ENCODE data around the gene P2RY4. TPM values are rescaled to one million over a fixed set of nuclear protein-coding genes. Genes with fewer than 3 reads are reported as not detected.
"Not testable (repeated sequence)": the region's sequence is repeated elsewhere in the genome, so short reads cannot be mapped to it uniquely, and the experiment has no call there.

P2RY4 gene
- total RNA-seq, 4 donors from 2014 or later = 2.2 to 7.0 (median 4.3) TPM

DNA sequence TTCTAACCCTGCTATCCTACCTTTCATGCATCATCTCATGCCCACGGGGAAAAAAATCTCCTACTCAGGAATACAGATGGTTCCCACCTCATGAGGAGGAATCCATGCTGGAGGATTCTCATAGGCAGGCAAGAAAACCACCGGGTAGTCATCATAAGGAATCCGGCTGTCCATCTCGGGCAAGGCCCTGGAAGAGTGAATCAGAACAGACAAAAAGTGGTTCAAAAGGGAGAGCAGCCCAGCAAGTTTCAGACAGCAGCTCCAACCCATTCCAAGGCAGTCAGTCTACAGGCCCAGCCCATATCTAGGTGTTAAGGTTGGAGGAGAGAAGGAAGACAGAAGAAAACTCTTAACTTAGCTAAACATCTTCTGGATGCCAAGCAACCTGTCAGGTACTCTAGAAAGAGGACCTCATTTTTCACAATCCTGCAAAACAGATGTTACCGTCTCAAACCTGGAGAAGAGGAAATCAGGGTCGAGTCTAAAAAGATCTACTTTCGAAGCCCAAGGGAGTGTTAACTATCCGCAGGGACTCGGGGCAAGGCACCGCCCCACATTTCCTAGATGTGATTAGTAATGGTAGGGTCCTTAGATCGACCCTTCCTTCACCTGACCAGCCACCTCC lies 29.3 kb upstream of the P2RY4 start:
- WGBS = 45% methylated on average over 11 of the region's 11 CpGs
- Histone ChIP-seq H3K36me3 (peaks cover 13% of the 10 kb centered on the region), H3K4me3 (peak overlapping the region; percentile 58), H3K4me1 (peaks cover 15% of the 10 kb centered on the region), H3K27ac (no peak overlapping the region), H3K9me3 (no peaks in the 10 kb centered on the region), H3K27me3 (no peaks in the 10 kb centered on the region)
- TF ChIP-seq, protein P1, sequence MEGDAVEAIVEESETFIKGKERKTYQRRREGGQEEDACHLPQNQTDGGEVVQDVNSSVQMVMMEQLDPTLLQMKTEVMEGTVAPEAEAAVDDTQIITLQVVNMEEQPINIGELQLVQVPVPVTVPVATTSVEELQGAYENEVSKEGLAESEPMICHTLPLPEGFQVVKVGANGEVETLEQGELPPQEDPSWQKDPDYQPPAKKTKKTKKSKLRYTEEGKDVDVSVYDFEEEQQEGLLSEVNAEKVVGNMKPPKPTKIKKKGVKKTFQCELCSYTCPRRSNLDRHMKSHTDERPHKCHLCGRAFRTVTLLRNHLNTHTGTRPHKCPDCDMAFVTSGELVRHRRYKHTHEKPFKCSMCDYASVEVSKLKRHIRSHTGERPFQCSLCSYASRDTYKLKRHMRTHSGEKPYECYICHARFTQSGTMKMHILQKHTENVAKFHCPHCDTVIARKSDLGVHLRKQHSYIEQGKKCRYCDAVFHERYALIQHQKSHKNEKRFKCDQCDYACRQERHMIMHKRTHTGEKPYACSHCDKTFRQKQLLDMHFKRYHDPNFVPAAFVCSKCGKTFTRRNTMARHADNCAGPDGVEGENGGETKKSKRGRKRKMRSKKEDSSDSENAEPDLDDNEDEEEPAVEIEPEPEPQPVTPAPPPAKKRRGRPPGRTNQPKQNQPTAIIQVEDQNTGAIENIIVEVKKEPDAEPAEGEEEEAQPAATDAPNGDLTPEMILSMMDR (IDR thresholded peaks at IDR 0.05) = no peak
- TF ChIP-seq POLR2AphosphoS5 (IDR thresholded peaks at IDR 0.05) (no peak), POLR2A (IDR thresholded peaks at IDR 0.05) (no peak), EP300 (IDR thresholded peaks at IDR 0.05) (no peak)
- no peak for DNase-seq (ENCODE audit: low spot score in 2 of 2)

DNA sequence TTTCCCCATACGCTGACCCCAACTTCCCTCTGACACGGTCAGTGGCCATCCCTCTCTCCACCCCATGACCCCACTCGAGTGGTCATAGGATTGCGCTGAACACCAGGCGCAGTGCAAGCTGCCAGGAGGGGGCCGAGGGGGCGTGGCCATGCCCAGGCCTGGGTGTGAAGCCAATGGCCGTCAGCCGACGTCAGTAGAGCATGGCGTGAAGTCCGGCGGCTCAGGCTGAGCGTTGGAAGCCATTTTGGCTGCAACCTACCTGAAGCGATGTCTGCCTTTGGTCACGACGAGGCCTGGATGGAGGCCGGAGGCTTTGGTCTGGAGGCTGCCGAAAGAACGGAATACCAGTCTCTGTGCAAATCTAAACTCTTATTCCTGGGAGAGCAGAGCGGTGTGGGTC lies 21.9 kb upstream of the P2RY4 start, which contains the start of gene RAB41:
Gene RAB41, plus strand, starts transcription at position 222 of the 400 bp plus-strand sequence. Its CDS starts 46 bp downstream, at position 268.
- Histone ChIP-seq H3K4me1 (no peaks in the 10 kb centered on the region), H3K36me3 (peaks cover 9% of the 10 kb centered on the region), H3K27ac (no peak within 1 kb of the TSS), H3K27me3 (no peaks in the 10 kb centered on the region), H3K4me3 (no peak within 1 kb of the TSS), H3K9me3 (no peaks in the 10 kb centered on the region)
- no peak for DNase-seq (ENCODE audit: low spot score in 2 of 2)
- WGBS = 94% methylated on average over 21 of the region's 21 CpGs
- TF ChIP-seq POLR2A (IDR thresholded peaks at IDR 0.05) (no peak), EP300 (IDR thresholded peaks at IDR 0.05) (no peak), POLR2AphosphoS5 (IDR thresholded peaks at IDR 0.05) (no peak)
- TF ChIP-seq, protein P1 (IDR thresholded peaks at IDR 0.05) = no peak

DNA sequence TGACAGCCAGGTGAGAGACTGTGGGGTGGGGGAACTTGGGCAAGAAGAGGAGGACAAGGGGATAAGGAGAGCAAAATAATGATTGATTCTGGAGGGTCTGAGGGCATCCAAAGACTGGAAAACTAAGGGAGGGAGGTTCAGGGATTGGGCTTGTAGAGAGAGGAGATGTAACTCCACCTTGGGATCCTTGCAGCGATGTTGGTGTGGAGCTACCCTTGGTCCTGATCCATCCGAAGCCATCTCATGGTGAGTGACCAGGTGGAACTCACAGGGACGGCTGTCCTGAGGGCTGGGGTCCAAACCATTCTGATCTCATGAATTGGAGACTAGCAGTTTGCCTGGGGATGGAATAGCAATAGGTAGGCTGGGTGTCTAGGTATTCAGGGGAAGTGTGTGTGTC lies 20.6 kb upstream of the P2RY4 start:
- H3K36me3 ChIP-seq = peaks cover under 1% of the 10 kb centered on the region
- no peak overlapping the region for H3K27ac ChIP-seq
- TF ChIP-seq POLR2A (IDR thresholded peaks at IDR 0.05) = no peak
- TF ChIP-seq, protein P1 (IDR thresholded peaks at IDR 0.05) = no peak
- TF ChIP-seq EP300 (IDR thresholded peaks at IDR 0.05) = no peak
- TF ChIP-seq POLR2AphosphoS5 (IDR thresholded peaks at IDR 0.05) = no peak
- H3K4me3 ChIP-seq = no peak overlapping the region
- H3K4me1 ChIP-seq = no peaks in the 10 kb centered on the region
- WGBS = 76% methylated on average over 3 of the region's 3 CpGs
- H3K9me3 ChIP-seq = no peaks in the 10 kb centered on the region
- no peak for DNase-seq (ENCODE audit: low spot score in 2 of 2)
- H3K27me3 ChIP-seq = no peaks in the 10 kb centered on the region

DNA sequence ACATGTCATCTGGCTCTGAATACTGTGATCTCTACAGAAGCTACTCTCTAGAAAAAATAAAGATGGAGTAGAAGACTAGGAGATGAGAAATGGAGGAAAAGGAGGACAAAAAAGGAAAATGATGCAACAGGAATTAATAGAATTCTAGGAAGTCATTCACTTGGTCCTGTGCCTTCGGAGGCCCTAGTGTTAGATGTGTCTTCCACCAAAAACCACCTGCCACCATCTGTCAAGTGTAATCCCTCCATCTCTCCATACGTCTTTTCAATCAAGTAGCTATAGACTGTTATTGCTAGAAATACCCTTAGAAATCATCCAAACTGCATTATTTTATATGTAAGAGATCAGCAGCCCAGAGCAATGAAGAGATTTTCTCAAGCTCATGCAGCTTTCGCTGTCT lies 19.1 kb upstream of the P2RY4 start:
- DNase-seq (ENCODE audit: low spot score in 2 of 2) = no peak
- TF ChIP-seq POLR2A (IDR thresholded peaks at IDR 0.05) (no peak), POLR2AphosphoS5 (IDR thresholded peaks at IDR 0.05) (no peak), EP300 (IDR thresholded peaks at IDR 0.05) (no peak)
- TF ChIP-seq, protein P1 (IDR thresholded peaks at IDR 0.05) = no peak
- no peaks in the 10 kb centered on the region for H3K4me1 ChIP-seq
- no peaks in the 10 kb centered on the region for H3K9me3 ChIP-seq
- H3K36me3 ChIP-seq = no peaks in the 10 kb centered on the region
- no peak overlapping the region for H3K27ac ChIP-seq
- WGBS = 84% methylated on average over 3 of the region's 3 CpGs
- H3K4me3 ChIP-seq = no peak overlapping the region
- H3K27me3 ChIP-seq = no peaks in the 10 kb centered on the region

DNA sequence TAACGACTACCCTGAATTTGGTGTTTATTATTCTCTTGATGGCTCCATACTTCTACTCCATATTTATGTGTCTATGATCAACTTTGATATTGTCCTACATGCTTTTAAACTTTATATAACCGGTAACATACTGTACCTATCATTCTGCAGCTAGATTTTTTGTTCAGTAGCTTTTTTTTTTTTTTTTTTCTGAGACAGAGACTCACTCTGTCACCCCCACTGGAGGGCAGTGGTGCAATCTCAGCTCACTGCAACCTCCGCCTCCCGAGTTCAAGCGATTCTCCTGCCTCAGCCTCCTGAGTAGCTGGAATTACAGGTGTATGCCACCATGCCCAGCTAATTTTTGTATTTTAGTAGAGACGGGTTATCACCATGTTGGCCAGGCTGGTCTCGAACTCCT lies 14.0 kb upstream of the P2RY4 start:
- not testable (repeated sequence) for DNase-seq (ENCODE audit: low spot score in 2 of 2); H3K27me3 ChIP-seq; H3K36me3 ChIP-seq; H3K27ac ChIP-seq; H3K4me1 ChIP-seq; H3K4me3 ChIP-seq; H3K9me3 ChIP-seq
- 82% methylated on average over 7 of the region's 7 CpGs for WGBS

DNA sequence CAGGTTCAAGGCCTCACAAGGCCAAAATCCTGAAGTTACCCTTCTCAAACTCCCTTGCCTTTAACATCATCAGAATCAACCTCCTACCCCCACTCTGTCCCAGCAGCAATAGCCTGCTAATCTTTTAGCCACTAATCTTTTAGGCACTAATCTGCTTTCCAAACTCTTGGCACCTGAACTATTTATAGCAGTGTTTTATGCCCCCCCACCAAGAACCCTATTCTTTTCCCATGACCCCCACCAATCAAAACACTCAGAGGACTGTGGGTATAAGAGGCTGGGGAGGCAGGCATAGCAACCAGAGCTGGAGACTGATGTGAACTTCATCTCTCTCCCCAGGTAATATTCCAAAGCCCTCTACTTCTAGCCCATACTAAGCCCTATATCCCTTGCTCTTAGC lies 8.0 kb upstream of the P2RY4 start, which contains the start of gene ARR3:
Gene ARR3, plus strand, starts transcription at position 301 of the 400 bp plus-strand sequence. CDS start 1,052 bp downstream, outside the sequence.
- Histone ChIP-seq H3K27me3 (no peaks in the 10 kb centered on the region), H3K4me3 (no peak within 1 kb of the TSS), H3K36me3 (no peaks in the 10 kb centered on the region), H3K27ac (no peak within 1 kb of the TSS), H3K4me1 (no peaks in the 10 kb centered on the region), H3K9me3 (no peaks in the 10 kb centered on the region)
- TF ChIP-seq, protein P1 (IDR thresholded peaks at IDR 0.05) = no peak
- TF ChIP-seq POLR2AphosphoS5 (IDR thresholded peaks at IDR 0.05) (no peak), EP300 (IDR thresholded peaks at IDR 0.05) (no peak), POLR2A (IDR thresholded peaks at IDR 0.05) (no peak)
- DNase-seq (ENCODE audit: low spot score in 2 of 2) = no peak
